HEK293T (cell line): ENCODE data around the gene SH3RF1.

Experiments used
- ARNT ChIP-seq: fragments of 450-650 bp; IDR thresholded peaks from 2 replicates; pipeline ENCODE4 v1.6.1; 2017; ENCODE audit warnings: mild to moderate bottlenecking
- BHLHE40 ChIP-seq: fragments of 450-650 bp; IDR thresholded peaks from 2 replicates; pipeline ENCODE4 v1.6.1; 2016; ENCODE audit warnings: mild to moderate bottlenecking, moderate library complexity, borderline replicate concordance
- ELF4 ChIP-seq: fragments of 450-650 bp; IDR thresholded peaks from 2 replicates; pipeline ENCODE4 v1.6.1; 2017; ENCODE audit warnings: antibody characterized with exemption
- FOXA1 ChIP-seq: fragments of 450-650 bp; IDR thresholded peaks from 2 replicates; pipeline ENCODE4 v1.6.1; 2016; ENCODE audit warnings: mild to moderate bottlenecking
- HDGF ChIP-seq: fragments of 450-650 bp; IDR thresholded peaks from 2 replicates; pipeline ENCODE4 v1.6.1; 2017; ENCODE audit warnings: antibody characterized with exemption, borderline replicate concordance
- LEF1 ChIP-seq: fragments of 450-650 bp; IDR thresholded peaks from 2 replicates; pipeline ENCODE4 v1.6.1; 2017; ENCODE audit warnings: mild to moderate bottlenecking, borderline replicate concordance
- SUZ12 ChIP-seq: fragments of 450-650 bp; IDR thresholded peaks from 2 replicates; pipeline ENCODE4 v1.6.1; 2016; ENCODE audit warnings: mild to moderate bottlenecking
- TARDBP ChIP-seq: fragments of 450-650 bp; IDR thresholded peaks from 2 replicates; pipeline ENCODE4 v1.6.1; 2016

DNA sequence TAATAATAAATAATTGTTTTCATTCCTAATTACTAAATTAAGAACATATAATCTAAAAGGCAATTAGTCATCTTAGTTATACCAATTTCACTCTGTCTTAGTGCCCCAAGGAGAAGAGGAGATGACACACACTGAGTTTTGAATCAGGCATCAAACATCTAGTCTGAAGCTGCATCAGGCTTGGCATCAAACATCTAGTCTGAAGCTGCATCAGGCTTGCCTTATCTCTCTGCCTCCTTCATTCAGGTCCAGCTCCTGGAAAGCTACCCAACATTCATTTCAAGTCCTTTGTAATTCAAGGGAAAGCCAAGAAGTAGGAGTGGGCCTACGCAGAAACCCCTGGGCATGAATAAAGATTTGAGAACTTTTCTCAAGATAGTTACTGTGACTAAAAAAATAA lies 62.2 kb downstream of the SH3RF1 start:
- TF ChIP-seq SUZ12, result no peak
- TF ChIP-seq TARDBP, result no peak
- no peak for TF ChIP-seq FOXA1
- no peak for TF ChIP-seq ARNT
- TF ChIP-seq HDGF, result no peak
- TF ChIP-seq BHLHE40, result no peak
- TF ChIP-seq ELF4, result no peak
- no peak for TF ChIP-seq LEF1
